Muscle of leg (tissue), 11 donors: Measurements from ENCODE around the gene KIR2DL4. TPM values are rescaled to one million over a fixed set of nuclear protein-coding genes. Genes with fewer than 3 reads are reported as not detected.
"Not testable (repeated sequence)": the region's sequence is repeated elsewhere in the genome, so short reads cannot be mapped to it uniquely, and the experiment has no call there.

Experiments
- DNase-seq: peaks from one replicate; pipeline ENCODE4 v3.0.0; 2013
- H3K27ac ChIP-seq: one replicate; pipeline ENCODE4 v1.5.1; 2013; ENCODE audit warnings: mild to moderate bottlenecking, low read length, control low read depth
- H3K27me3 ChIP-seq: one replicate; pipeline ENCODE4 v1.6.1; 2013; ENCODE audit warnings: low read length; ENCODE audit not compliant: control insufficient read depth, insufficient read depth
- H3K36me3 ChIP-seq: one replicate; pipeline ENCODE4 v1.6.1; 2013; ENCODE audit warnings: low read length; ENCODE audit not compliant: control insufficient read depth, insufficient read depth
- H3K4me1 ChIP-seq: one replicate; pipeline ENCODE4 v1.6.1; 2013; ENCODE audit warnings: low read length; ENCODE audit not compliant: control insufficient read depth, insufficient read depth
- H3K4me3 ChIP-seq: one replicate; pipeline ENCODE4 v1.5.1; 2013; ENCODE audit warnings: low read length, control low read depth
- H3K9me3 ChIP-seq: replicated peaks from 2 replicates; pipeline ENCODE4 v1.6.1; 2013; ENCODE audit warnings: low read depth, low read length; ENCODE audit not compliant: control insufficient read depth
- WGBS: methylation state at CpG from one replicate; pipeline ENCODE4 v1.1.5; 2013; ENCODE audit warnings: missing lambda C conversion rate; ENCODE audit not compliant: insufficient coverage; 5-methylcytosine and 5-hydroxymethylcytosine counted together
- polyA plus RNA-seq, 8 donors: library from polyadenylated mRNA; unstranded; fragments of 120-200 nt; gene quantifications; one replicate each; pipeline versions ENCODE4 v1.2.1 to v1.2.3, GENCODE V29; 2013; ENCODE audit warnings: inconsistent platforms in 1 of 8, low replicate concordance in 1 of 8; ENCODE audit not compliant: insufficient read length in 8 of 8, insufficient read depth in 1 of 8
- total RNA-seq: library from RNA; stranded (reverse); fragments of 120-200 nt; gene quantifications from one replicate; pipeline ENCODE4 v1.2.4, GENCODE V29; 2013

The KIR2DL4 gene
- total and polyA plus RNA-seq, 9 donors, result 0.04 TPM; not detected in 8

GRCh38 chr19:54828064-54828463 is 24.7 kb downstream of the KIR2DL4 start:
- H3K9me3 ChIP-seq, H3K36me3 ChIP-seq, H3K4me3 ChIP-seq, H3K27ac ChIP-seq, DNase-seq, H3K27me3 ChIP-seq, H3K4me1 ChIP-seq: not testable (repeated sequence)
- no CpG with 5 or more reads among the region's 8 CpGs for WGBS

GRCh38 chr19:54832496-54832895 is 29.1 kb downstream of the KIR2DL4 start, which contains the start of gene KIR2DS4:
KIR2DS4 (plus strand) TSS chr19:54832676.
- not testable (repeated sequence) for H3K4me1 ChIP-seq, H3K27ac ChIP-seq, H3K9me3 ChIP-seq, DNase-seq, H3K4me3 ChIP-seq, H3K27me3 ChIP-seq, H3K36me3 ChIP-seq
- WGBS, result 88% methylated on average over 13 of the region's 14 CpGs

- not testable (repeated sequence) for H3K9me3 ChIP-seq, H3K27me3 ChIP-seq, H3K27ac ChIP-seq, H3K4me1 ChIP-seq, H3K4me3 ChIP-seq, H3K36me3 ChIP-seq, DNase-seq
- WGBS, result 33% methylated on average over 1 of the region's 5 CpGs
Measured at GRCh38 chr19:54835126-54835525, 31.7 kb downstream of the KIR2DL4 start.

GRCh38 chr19:54837522-54837921 is 34.1 kb downstream of the KIR2DL4 start:
- not testable (repeated sequence) for H3K4me3 ChIP-seq, DNase-seq, H3K36me3 ChIP-seq, H3K9me3 ChIP-seq, H3K27me3 ChIP-seq, H3K4me1 ChIP-seq, H3K27ac ChIP-seq
- 60% methylated on average over 1 of the region's 2 CpGs for WGBS

- H3K9me3 ChIP-seq, DNase-seq, H3K27ac ChIP-seq, H3K36me3 ChIP-seq, H3K4me1 ChIP-seq, H3K27me3 ChIP-seq, H3K4me3 ChIP-seq: not testable (repeated sequence)
- 68% methylated on average over 5 of the region's 8 CpGs for WGBS
Measured at GRCh38 chr19:54843171-54843570, 39.8 kb downstream of the KIR2DL4 start.

GRCh38 chr19:54850061-54850640 is 46.7 kb downstream of the KIR2DL4 start, which contains the start of gene KIR3DL2:
KIR3DL2 (plus strand) TSS chr19:54850443; CDS start chr19:54850476, 33 bp downstream.
- DNase-seq, H3K27ac ChIP-seq, H3K27me3 ChIP-seq, H3K4me1 ChIP-seq, H3K4me3 ChIP-seq, H3K36me3 ChIP-seq: not testable (repeated sequence)
- peaks cover 10% of the 10 kb centered on the region for H3K9me3 ChIP-seq
- WGBS, result 87% methylated on average over 10 of the region's 16 CpGs

- Histone ChIP-seq H3K9me3 (peaks cover 10% of the 10 kb centered on the region), H3K27ac (no peak overlapping the region), H3K27me3 (no peaks in the 10 kb centered on the region), H3K36me3 (no peaks in the 10 kb centered on the region), H3K4me1 (no peaks in the 10 kb centered on the region), H3K4me3 (no peak overlapping the region)
- no CpG with 5 or more reads among the region's 2 CpGs for WGBS
- DNase-seq, result no peak
Measured at GRCh38 chr19:54850930-54851329, 47.5 kb downstream of the KIR2DL4 start.

- no peaks in the 10 kb centered on the region for H3K27me3 ChIP-seq
- no peak overlapping the region for H3K27ac ChIP-seq
- no peaks in the 10 kb centered on the region for H3K4me1 ChIP-seq
- H3K36me3 ChIP-seq, result no peaks in the 10 kb centered on the region
- peaks cover 10% of the 10 kb centered on the region for H3K9me3 ChIP-seq
- no peak overlapping the region for H3K4me3 ChIP-seq
- WGBS, result 100% methylated on average over 1 of the region's 7 CpGs
- DNase-seq, result no peak
Measured at GRCh38 chr19:54851353-54851752, 47.9 kb downstream of the KIR2DL4 start.

- not testable (repeated sequence) for H3K36me3 ChIP-seq, H3K27me3 ChIP-seq, H3K9me3 ChIP-seq, H3K27ac ChIP-seq, H3K4me1 ChIP-seq, H3K4me3 ChIP-seq, DNase-seq
- WGBS, result 44% methylated on average over 1 of the region's 1 CpG
Measured at GRCh38 chr19:54855241-54855640, 51.8 kb downstream of the KIR2DL4 start.

GRCh38 chr19:54858476-54858875 is 55.1 kb downstream of the KIR2DL4 start:
- H3K36me3 ChIP-seq, H3K27me3 ChIP-seq, DNase-seq, H3K27ac ChIP-seq, H3K4me1 ChIP-seq, H3K9me3 ChIP-seq, H3K4me3 ChIP-seq: not testable (repeated sequence)
- no CpG with 5 or more reads among the region's 3 CpGs for WGBS

- H3K4me1 ChIP-seq, H3K27ac ChIP-seq, H3K9me3 ChIP-seq, DNase-seq, H3K4me3 ChIP-seq, H3K36me3 ChIP-seq, H3K27me3 ChIP-seq: not testable (repeated sequence)
- 83% methylated on average over 7 of the region's 7 CpGs for WGBS
Measured at GRCh38 chr19:54859421-54859820, 56.0 kb downstream of the KIR2DL4 start.
